Type B pancreatic cell (in vitro differentiated cells): ENCODE results near the gene SCAF1. TPM values are rescaled to one million over a fixed set of nuclear protein-coding genes. Genes with fewer than 3 reads are reported as not detected.

ENCODE experiments used
- DNase-seq: peaks from one replicate; pipeline ENCODE4 v3.0.0; 2021; ENCODE audit warnings: mixed read lengths; ENCODE audit not compliant: unreplicated experiment; ENCODE audit errors: extremely low spot score
- H3K27ac Mint-ChIP-seq: 2 replicates; pipeline ENCODE4 v1.8.0; 2021; ENCODE audit warnings: mild to moderate bottlenecking, mixed read lengths
- H3K27me3 Mint-ChIP-seq: 2 replicates; pipeline ENCODE4 v1.8.0; 2021; ENCODE audit warnings: mixed read lengths
- H3K36me3 Mint-ChIP-seq: 2 replicates; pipeline ENCODE4 v1.8.0; 2021; ENCODE audit warnings: mixed read lengths
- H3K4me1 Mint-ChIP-seq: one replicate; pipeline ENCODE4 v1.8.0; 2021; ENCODE audit warnings: mixed read lengths; ENCODE audit not compliant: unreplicated experiment
- H3K4me3 Mint-ChIP-seq: 2 replicates; pipeline ENCODE4 v1.8.0; 2021; ENCODE audit warnings: mild to moderate bottlenecking, mixed read lengths
- H3K9me3 Mint-ChIP-seq: 2 replicates; pipeline ENCODE4 v1.8.0; 2021; ENCODE audit warnings: mixed read lengths
- CTCF ChIP-seq: fragments of 200-600 bp; sonication (generic); conservative IDR thresholded peaks from 2 replicates; pipeline ENCODE4 v1.5.0; 2021; ENCODE audit warnings: antibody characterized with exemption, mild to moderate bottlenecking
- total RNA-seq: library from RNA; stranded (reverse); gene quantifications from 2 replicates; pipeline ENCODE4 v1.2.1, GENCODE V29; 2021; ENCODE audit warnings: low replicate concordance

SCAF1 gene
- total RNA-seq, 1 donor from 2014 or later: 78.1 TPM

DNA sequence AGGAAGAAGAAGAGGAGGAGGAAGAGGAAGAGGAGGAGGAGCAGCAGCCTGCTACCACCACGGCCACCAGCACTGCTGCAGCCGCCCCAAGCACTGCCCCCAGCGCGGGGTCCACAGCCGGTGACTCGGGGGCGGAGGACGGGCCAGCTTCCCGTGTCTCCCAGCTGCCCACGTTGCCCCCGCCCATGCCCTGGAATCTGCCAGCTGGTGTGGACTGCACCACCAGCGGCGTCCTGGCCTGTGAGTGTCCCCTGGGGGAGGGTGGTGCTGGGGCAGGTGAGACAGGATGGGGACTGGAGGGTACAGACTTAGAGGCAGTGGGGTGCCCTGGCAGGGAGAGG, 11.4 kb downstream of the SCAF1 start:
- DNase-seq: no peak
- Mint-ChIP-seq H3K27ac (no peak overlapping the region), H3K4me1 (no peaks in the 10 kb centered on the region), H3K9me3 (no peaks in the 10 kb centered on the region), H3K36me3 (peaks cover 8% of the 10 kb centered on the region), H3K4me3 (no peak overlapping the region), H3K27me3 (no peaks in the 10 kb centered on the region)
- TF ChIP-seq CTCF: no peak

DNA sequence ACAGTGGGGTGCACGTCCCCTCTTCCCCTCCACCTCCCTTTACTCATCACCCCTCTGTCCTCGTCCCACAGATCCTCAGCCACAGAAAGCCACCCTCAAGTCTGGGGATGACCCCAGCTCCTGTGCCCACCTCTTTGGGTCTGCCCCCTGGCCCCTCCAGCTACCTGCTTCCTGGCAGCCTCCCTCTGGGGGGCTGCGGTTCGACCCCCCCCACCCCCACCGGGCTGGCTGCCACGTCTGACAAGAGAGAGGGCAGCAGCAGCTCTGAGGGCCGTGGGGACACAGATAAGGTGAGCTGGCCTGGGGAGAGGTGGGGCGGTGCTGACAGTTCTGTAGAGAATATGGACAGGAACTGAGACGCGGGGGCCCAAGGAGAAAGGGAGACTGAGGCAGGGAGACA, 12.6 kb downstream of the SCAF1 start:
- no peaks in the 10 kb centered on the region for H3K9me3 Mint-ChIP-seq
- H3K4me1 Mint-ChIP-seq: no peaks in the 10 kb centered on the region
- no peaks in the 10 kb centered on the region for H3K27me3 Mint-ChIP-seq
- no peak overlapping the region for H3K4me3 Mint-ChIP-seq
- DNase-seq: no peak
- TF ChIP-seq CTCF: no peak
- H3K27ac Mint-ChIP-seq: no peak overlapping the region
- peaks cover 8% of the 10 kb centered on the region for H3K36me3 Mint-ChIP-seq

DNA sequence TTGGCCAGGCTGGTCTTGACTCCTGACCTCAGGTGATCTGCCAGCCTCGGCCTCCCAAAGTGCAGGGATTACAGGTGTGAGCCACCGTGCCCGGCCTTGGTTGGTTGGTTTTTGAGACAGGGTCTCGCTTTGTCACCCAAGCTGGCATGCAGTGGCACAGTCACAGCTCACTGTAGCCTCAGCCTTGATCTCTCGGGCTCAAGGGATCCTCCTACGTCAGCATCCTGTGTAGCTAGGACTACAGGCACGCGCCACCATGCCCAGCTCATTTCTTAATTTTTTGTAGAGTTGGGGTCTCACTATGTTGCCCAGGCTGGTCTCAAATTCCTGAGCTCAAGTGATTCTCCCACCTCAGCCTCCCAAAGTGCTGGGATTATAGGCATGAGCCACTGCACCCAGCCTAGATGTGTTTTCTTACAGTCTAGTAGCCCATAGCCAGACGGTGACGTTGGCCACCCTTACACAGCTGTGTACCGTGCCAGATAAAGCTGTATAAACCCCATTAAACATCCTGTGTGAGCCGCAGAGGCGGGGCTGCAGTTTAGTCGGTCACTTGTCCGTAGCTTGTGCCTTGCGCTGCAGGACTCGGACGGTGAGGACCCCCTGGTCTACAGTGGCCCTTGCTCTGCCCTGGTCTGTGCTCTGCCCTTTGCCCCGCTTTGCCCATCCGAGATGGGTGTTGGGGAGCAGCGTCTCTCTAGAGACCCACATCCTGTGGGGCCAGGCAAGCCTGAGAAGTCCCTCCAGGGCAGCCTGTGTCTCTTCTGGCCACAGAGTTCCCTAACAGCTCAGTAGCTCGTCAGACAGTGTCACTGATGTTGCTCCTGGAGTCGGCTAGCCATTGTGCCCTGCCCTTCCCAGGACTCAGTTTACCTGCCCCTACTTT, 13.8 kb downstream of the SCAF1 start:
- TF ChIP-seq CTCF: no peak
- DNase-seq: no peak
- Mint-ChIP-seq H3K4me3 (no peak overlapping the region), H3K27ac (no peak overlapping the region), H3K4me1 (no peaks in the 10 kb centered on the region), H3K27me3 (no peaks in the 10 kb centered on the region), H3K36me3 (peaks cover 14% of the 10 kb centered on the region), H3K9me3 (no peaks in the 10 kb centered on the region)

- Mint-ChIP-seq H3K9me3 (no peaks in the 10 kb centered on the region), H3K27ac (no peak overlapping the region), H3K36me3 (peaks cover 14% of the 10 kb centered on the region), H3K27me3 (no peaks in the 10 kb centered on the region), H3K4me1 (no peaks in the 10 kb centered on the region), H3K4me3 (no peak overlapping the region)
- no peak for TF ChIP-seq CTCF
- no peak for DNase-seq
Measured at GRCh38 chr19:49656456-49657109, 14.6 kb downstream of the SCAF1 start.

DNA sequence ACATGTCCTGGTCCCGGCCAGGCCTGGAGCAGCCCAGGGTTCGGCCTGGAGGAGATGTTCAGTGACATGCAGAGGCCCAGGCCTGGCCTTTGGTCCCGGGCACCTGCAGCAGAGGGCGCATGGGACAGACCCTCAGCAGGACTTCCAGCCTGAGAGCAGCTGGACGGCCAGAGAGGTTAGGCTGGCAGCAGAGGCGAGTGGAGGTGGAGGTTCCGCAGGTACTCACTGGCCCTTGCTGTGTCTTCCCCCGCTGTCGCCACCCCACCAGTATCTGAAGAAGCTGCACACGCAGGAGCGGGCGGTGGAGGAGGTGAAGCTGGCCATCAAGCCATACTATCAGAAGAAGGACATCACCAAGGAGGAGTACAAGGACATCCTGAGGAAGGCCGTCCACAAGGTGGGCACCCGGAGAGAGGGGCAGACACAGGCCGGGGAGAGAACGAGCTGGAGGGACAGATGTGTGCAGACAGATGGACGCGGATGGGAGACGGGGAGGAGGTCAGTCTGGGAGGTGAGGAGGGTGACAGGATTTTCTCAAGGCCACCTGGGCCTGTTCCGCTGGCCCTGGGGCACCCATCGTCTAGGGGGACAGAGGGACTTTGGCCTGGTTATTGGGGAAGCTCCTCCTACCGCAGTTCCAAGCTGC, 15.6 kb downstream of the SCAF1 start:
- DNase-seq: no peak
- no peaks in the 10 kb centered on the region for H3K9me3 Mint-ChIP-seq
- H3K27me3 Mint-ChIP-seq: no peaks in the 10 kb centered on the region
- TF ChIP-seq CTCF: no peak
- no peaks in the 10 kb centered on the region for H3K4me1 Mint-ChIP-seq
- no peak overlapping the region for H3K4me3 Mint-ChIP-seq
- H3K36me3 Mint-ChIP-seq: peaks cover 14% of the 10 kb centered on the region
- H3K27ac Mint-ChIP-seq: no peak overlapping the region
